Measurements from ENCODE around the gene RACK1. TPM values are rescaled to one million over a fixed set of nuclear protein-coding genes. Genes with fewer than 3 reads are reported as not detected.
A peak's percentile ranks its signal among the peaks of the same experiment; 100 is the strongest.
"Not testable (repeated sequence)": the region's sequence is repeated elsewhere in the genome, so short reads cannot be mapped to it uniquely, and the experiment has no call there.

Gene RACK1
- total RNA-seq, 3 donors from 2014 or later = 2,096 to 2,842 (median 2,553) TPM

GRCh38 chr5:181215997-181216989, 27.4 kb downstream of the RACK1 start:
- DNase-seq (ENCODE audit: low spot score in 2 of 2) = no peak
- no peak for TF ChIP-seq POLR2AphosphoS5 (IDR thresholded peaks at IDR 0.05)
- no peak for TF ChIP-seq CTCF (IDR thresholded peaks at IDR 0.05)
- TF ChIP-seq POLR2A (IDR thresholded peaks at IDR 0.05) = no peak
- intact Hi-C loops (cut with DNase I; ENCODE audit: low total_unique reads) = no loop called here

GRCh38 chr5:181214249-181214648, 29.5 kb downstream of the RACK1 start:
- H3K27me3 ChIP-seq; intact Hi-C loops (cut with DNase I; ENCODE audit: low total_unique reads); DNase-seq (ENCODE audit: low spot score in 2 of 2); H3K9me3 ChIP-seq; H3K4me1 ChIP-seq; H3K4me3 ChIP-seq; H3K27ac ChIP-seq; H3K36me3 ChIP-seq: not testable (repeated sequence)

More at GRCh38 chr5:181215997-181216989, 27.4 kb downstream of the RACK1 start:
- Histone ChIP-seq H3K27me3 (no peaks in the 10 kb centered on the region), H3K4me3 (peak overlapping the region; percentile 39 to 68 (median 56)), H3K27ac (peak overlapping the region; percentile 21 to 38), H3K9me3 (no peaks in the 10 kb centered on the region), H3K36me3 (no peaks in the 10 kb centered on the region), H3K4me1 (peaks cover 0 to 7% of the 10 kb centered on the region in 2 donors)

GRCh38 chr5:181212934-181213333, 30.8 kb downstream of the RACK1 start:
- intact Hi-C loops (cut with DNase I; ENCODE audit: low total_unique reads) = no loop called here
- no peak for DNase-seq (ENCODE audit: low spot score in 2 of 2)
- no peaks in the 10 kb centered on the region for H3K27me3 ChIP-seq

GRCh38 chr5:181212080-181212479, 31.6 kb downstream of the RACK1 start:
- DNase-seq (ENCODE audit: low spot score in 2 of 2) = no peak
- Histone ChIP-seq H3K27me3 (no peaks in the 10 kb centered on the region), H3K4me3 (no peak overlapping the region), H3K9me3 (no peaks in the 10 kb centered on the region), H3K27ac (no peak overlapping the region), H3K4me1 (peaks cover 0 to 7% of the 10 kb centered on the region in 2 donors), H3K36me3 (no peaks in the 10 kb centered on the region)
- TF ChIP-seq POLR2AphosphoS5 (IDR thresholded peaks at IDR 0.05) (no peak), POLR2A (IDR thresholded peaks at IDR 0.05) (no peak), CTCF (IDR thresholded peaks at IDR 0.05) (no peak)
- intact Hi-C loops (cut with DNase I; ENCODE audit: low total_unique reads) = no loop called here

More at GRCh38 chr5:181212934-181213333, 30.8 kb downstream of the RACK1 start:
- Histone ChIP-seq H3K4me3 (no peak overlapping the region), H3K9me3 (no peaks in the 10 kb centered on the region), H3K4me1 (peaks cover 0 to 7% of the 10 kb centered on the region in 2 donors), H3K36me3 (no peaks in the 10 kb centered on the region), H3K27ac (no peak overlapping the region)
- TF ChIP-seq CTCF (IDR thresholded peaks at IDR 0.05) = no peak

- DNase-seq (ENCODE audit: low spot score in 2 of 2) = no peak
- H3K36me3 ChIP-seq = no peaks in the 10 kb centered on the region
- TF ChIP-seq CTCF (IDR thresholded peaks at IDR 0.05) = no peak
- no peak for TF ChIP-seq POLR2AphosphoS5 (IDR thresholded peaks at IDR 0.05)
- TF ChIP-seq POLR2A (IDR thresholded peaks at IDR 0.05) = no peak
- H3K27me3 ChIP-seq = no peaks in the 10 kb centered on the region
- no peak overlapping the region for H3K4me3 ChIP-seq
- H3K9me3 ChIP-seq = no peaks in the 10 kb centered on the region
- intact Hi-C loops (cut with DNase I; ENCODE audit: low total_unique reads) = no loop called here
- no peak overlapping the region for H3K27ac ChIP-seq
- peaks cover 0 to 1% of the 10 kb centered on the region in 2 donors for H3K4me1 ChIP-seq
These were observed 32.5 kb downstream of the RACK1 start for GRCh38 chr5:181211208-181211607.

- H3K36me3 ChIP-seq; intact Hi-C loops (cut with DNase I; ENCODE audit: low total_unique reads); H3K9me3 ChIP-seq; H3K4me3 ChIP-seq; DNase-seq (ENCODE audit: low spot score in 2 of 2); H3K27me3 ChIP-seq; H3K4me1 ChIP-seq; H3K27ac ChIP-seq: not testable (repeated sequence)
These were observed 33.0 kb downstream of the RACK1 start for GRCh38 chr5:181210698-181211097.

GRCh38 chr5:181210148-181210547, 33.6 kb downstream of the RACK1 start:
- H3K27me3 ChIP-seq; H3K27ac ChIP-seq; H3K4me3 ChIP-seq; H3K36me3 ChIP-seq; DNase-seq (ENCODE audit: low spot score in 2 of 2); H3K9me3 ChIP-seq; intact Hi-C loops (cut with DNase I; ENCODE audit: low total_unique reads); H3K4me1 ChIP-seq: not testable (repeated sequence)

GRCh38 chr5:181209006-181209405, 34.7 kb downstream of the RACK1 start:
- not testable (repeated sequence) for DNase-seq (ENCODE audit: low spot score in 2 of 2); H3K4me3 ChIP-seq; H3K27me3 ChIP-seq

More at GRCh38 chr5:181209006-181209405, 34.7 kb downstream of the RACK1 start:
- H3K36me3 ChIP-seq; H3K4me1 ChIP-seq; H3K27ac ChIP-seq; intact Hi-C loops (cut with DNase I; ENCODE audit: low total_unique reads); H3K9me3 ChIP-seq: not testable (repeated sequence)
